Measurements from ENCODE around the gene ORMDL2. TPM values are rescaled to one million over a fixed set of nuclear protein-coding genes. Genes with fewer than 3 reads are reported as not detected.

ORMDL2 gene
- total and polyA plus RNA-seq, 7 experiments from 2014 or later: 12.3 to 107 (median 41.6) TPM

DNA sequence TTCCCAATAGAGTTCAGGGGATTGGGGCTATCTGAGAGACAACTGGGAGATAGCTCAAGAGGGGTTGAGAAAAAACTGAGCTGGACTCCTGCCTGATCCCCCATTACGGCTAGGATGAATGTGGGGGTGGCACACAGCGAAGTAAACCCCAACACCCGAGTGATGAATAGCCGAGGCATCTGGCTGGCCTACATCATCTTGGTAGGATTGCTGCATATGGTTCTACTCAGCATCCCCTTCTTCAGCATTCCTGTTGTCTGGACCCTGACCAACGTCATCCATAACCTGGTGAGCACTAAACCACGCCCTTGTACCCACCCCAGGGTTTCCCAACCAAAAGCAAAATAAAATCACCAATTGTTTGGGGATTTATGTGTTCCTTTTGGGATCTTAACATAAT lies 1.0 kb downstream of the ORMDL2 start:
- Mint-ChIP-seq H3K36me3 (peaks cover 0 to 35% (median 18%) of the 10 kb centered on the region in 5 donors), H3K27ac (peak overlapping the region in 4 of 9 donors; percentile 57 to 73 (median 70))
- no peak for DNase-seq

DNA sequence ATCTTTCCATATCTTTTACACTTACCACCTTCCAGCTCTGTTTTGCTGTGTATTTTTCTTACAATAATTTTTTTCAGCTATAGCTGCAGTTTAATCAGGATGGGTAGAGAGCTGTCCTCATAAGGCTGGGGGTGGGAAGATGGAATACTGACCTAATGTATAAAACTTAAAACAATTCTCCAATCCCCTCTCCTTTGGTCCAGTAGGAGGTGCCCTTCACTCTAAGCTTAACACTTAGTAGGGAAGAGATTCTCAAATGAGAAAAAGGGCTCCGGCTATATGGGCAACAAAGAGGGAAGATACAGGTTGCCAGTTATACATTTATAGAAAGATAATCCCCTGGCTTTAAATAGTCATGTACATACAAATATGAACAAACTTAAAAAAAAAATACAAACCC lies 2.8 kb downstream of the ORMDL2 start:
- H3K36me3 ChIP-seq (ENCODE audit: control insufficient read depth in 2 of 3, insufficient read depth in 3 of 3, low read length in 3 of 3): peaks cover 7 to 48% (median 29%) of the 10 kb centered on the region in 3 experiments
- peaks cover 16 to 46% (median 25%) of the 10 kb centered on the region in 7 donors for H3K4me1 Mint-ChIP-seq

More for the DNA sequence above, 1.0 kb downstream of the ORMDL2 start:
- Histone ChIP-seq H3K27ac (ENCODE audit: low read depth, low read length) (peak overlapping the region; percentile 73), H3K36me3 (ENCODE audit: control insufficient read depth in 2 of 3, insufficient read depth in 3 of 3, low read length in 3 of 3) (peaks cover 7 to 48% (median 29%) of the 10 kb centered on the region in 3 experiments), H3K9me3 (ENCODE audit: control insufficient read depth in 2 of 3, low read length in 3 of 3) (no peaks in the 10 kb centered on the region), H3K27me3 (ENCODE audit: control insufficient read depth in 2 of 2, insufficient read depth in 2 of 2, low read length in 2 of 2) (no peaks in the 10 kb centered on the region), H3K4me3 (ENCODE audit: low read length) (peak overlapping the region; percentile 74), H3K4me1 (ENCODE audit: control insufficient read depth in 2 of 2, insufficient read depth in 2 of 2, low read length in 2 of 2) (peaks cover 22 to 36% of the 10 kb centered on the region in 2 donors)
- Mint-ChIP-seq H3K4me3 (peak overlapping the region in 2 of 10 donors; percentile 56 to 66), H3K27me3 (no peaks in the 10 kb centered on the region), H3K4me1 (peaks cover 23 to 42% (median 29%) of the 10 kb centered on the region in 7 donors), H3K9me3 (peaks cover 0 to 2% (median 0%) of the 10 kb centered on the region in 11 donors)
- intact Hi-C loops (cut with micrococcal nuclease): loop anchor here (1.0 to 5.0 kb wide), 4 partner anchors 81 to 1268 kb away; partner anchors contain the start of genes NAB2 (in 1 of the 2) and RPS26 (in 1 of the 2)
- POLR2A ChIA-PET: interaction anchor here (0.6 to 10.9 kb wide), 11 partner anchors 8 to 329 kb away, joined by 3 to 243 read pairs (median 13); partner anchors contain the start of genes BLOC1S1, DGKA, DNAJC14 and PYM1
- CTCF ChIA-PET: interaction anchor here (1.6 to 6.0 kb wide), 3 partner anchors 108 to 121 kb away, joined by 6 to 43 read pairs (median 8); no protein-coding TSS in a partner anchor
- no peak for ATAC-seq

DNA sequence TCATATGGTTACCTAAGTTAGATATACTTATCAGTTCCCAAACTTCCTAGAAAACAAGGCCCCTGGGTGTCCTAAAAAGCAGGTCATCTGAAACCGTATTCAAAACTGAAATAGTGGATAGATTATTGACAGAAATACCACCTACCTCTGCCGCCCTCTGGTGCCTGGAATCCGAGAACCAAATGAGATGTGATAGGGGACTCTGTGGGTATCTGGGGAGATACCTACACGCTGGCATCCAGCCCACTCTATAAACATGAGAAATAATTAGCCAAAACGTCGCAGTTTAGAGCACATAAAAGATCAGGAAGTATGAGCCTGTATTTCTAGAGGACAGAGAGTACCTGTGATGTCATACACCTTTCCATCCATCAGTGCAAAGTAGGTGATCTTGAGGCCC lies 4.4 kb downstream of the ORMDL2 start:
- H3K36me3 Mint-ChIP-seq: peaks cover 0 to 30% (median 15%) of the 10 kb centered on the region in 5 donors
- H3K4me3 Mint-ChIP-seq: peak overlapping the region in 1 of 10 donors; percentile 17
- peaks cover 16 to 49% (median 31%) of the 10 kb centered on the region in 7 donors for H3K4me1 Mint-ChIP-seq
- H3K27me3 Mint-ChIP-seq: no peaks in the 10 kb centered on the region
- CTCF ChIA-PET: no interaction called here
- H3K9me3 Mint-ChIP-seq: no peaks in the 10 kb centered on the region
- Histone ChIP-seq H3K9me3 (ENCODE audit: control insufficient read depth in 2 of 3, low read length in 3 of 3) (no peaks in the 10 kb centered on the region), H3K27me3 (ENCODE audit: control insufficient read depth in 2 of 2, insufficient read depth in 2 of 2, low read length in 2 of 2) (no peaks in the 10 kb centered on the region), H3K4me3 (ENCODE audit: low read length) (no peak overlapping the region), H3K36me3 (ENCODE audit: control insufficient read depth in 2 of 3, insufficient read depth in 3 of 3, low read length in 3 of 3) (peaks cover 7 to 46% (median 29%) of the 10 kb centered on the region in 3 experiments), H3K4me1 (ENCODE audit: control insufficient read depth in 2 of 2, insufficient read depth in 2 of 2, low read length in 2 of 2) (peaks cover 19 to 28% of the 10 kb centered on the region in 2 donors), H3K27ac (ENCODE audit: low read depth, low read length) (no peak overlapping the region)
- ATAC-seq: no peak
- intact Hi-C loops (cut with micrococcal nuclease): loop anchor here in 1 of 2 donors (10.0 kb wide), 1 partner anchor 1933 kb away; the partner anchor contains the start of genes CDK4 and MARCHF9
- no peak for DNase-seq
- POLR2A ChIA-PET: interaction anchor here (1.5 to 2.8 kb wide), 3 partner anchors 79 to 152 kb away, joined by 4 to 7 read pairs (median 6); partner anchors contain the start of gene RAB5B
- peak overlapping the region in 8 of 9 donors; percentile 16 to 85 (median 66) for H3K27ac Mint-ChIP-seq

More for the DNA sequence above, 2.8 kb downstream of the ORMDL2 start:
- Histone ChIP-seq H3K4me3 (ENCODE audit: low read length) (no peak overlapping the region), H3K9me3 (ENCODE audit: control insufficient read depth in 2 of 3, low read length in 3 of 3) (no peaks in the 10 kb centered on the region), H3K27ac (ENCODE audit: low read depth, low read length) (peak overlapping the region; percentile 18), H3K27me3 (ENCODE audit: control insufficient read depth in 2 of 2, insufficient read depth in 2 of 2, low read length in 2 of 2) (no peaks in the 10 kb centered on the region), H3K4me1 (ENCODE audit: control insufficient read depth in 2 of 2, insufficient read depth in 2 of 2, low read length in 2 of 2) (peaks cover 20 to 25% of the 10 kb centered on the region in 2 donors)
- Mint-ChIP-seq H3K27me3 (no peaks in the 10 kb centered on the region), H3K27ac (peak overlapping the region in 4 of 9 donors; percentile 20 to 45 (median 36)), H3K9me3 (no peaks in the 10 kb centered on the region), H3K4me3 (no peak overlapping the region), H3K36me3 (peaks cover 0 to 30% (median 12%) of the 10 kb centered on the region in 5 donors)
- DNase-seq (no peak), ATAC-seq (no peak)
- POLR2A ChIA-PET: interaction anchor here (0.8 to 10.9 kb wide), 7 partner anchors 10 to 297 kb away, joined by 3 to 243 read pairs (median 6); partner anchors contain the start of genes DGKA, DNAJC14, PYM1 and RAB5B
- intact Hi-C loops (cut with micrococcal nuclease): loop anchor here in 1 of 2 donors (10.0 kb wide), 1 partner anchor 1934 kb away; the partner anchor contains the start of genes CDK4 and MARCHF9
- CTCF ChIA-PET: interaction anchor here (0.6 to 6.0 kb wide), 6 partner anchors 9 to 170 kb away, joined by 3 to 43 read pairs (median 4); partner anchors contain the start of gene DNAJC14

GRCh38 chr12:55823419-55823818 lies 5.6 kb downstream of the ORMDL2 start:
- no peaks in the 10 kb centered on the region for H3K27me3 ChIP-seq (ENCODE audit: control insufficient read depth in 2 of 2, insufficient read depth in 2 of 2, low read length in 2 of 2)
- peaks cover 0 to 36% (median 18%) of the 10 kb centered on the region in 5 donors for H3K36me3 Mint-ChIP-seq

DNA sequence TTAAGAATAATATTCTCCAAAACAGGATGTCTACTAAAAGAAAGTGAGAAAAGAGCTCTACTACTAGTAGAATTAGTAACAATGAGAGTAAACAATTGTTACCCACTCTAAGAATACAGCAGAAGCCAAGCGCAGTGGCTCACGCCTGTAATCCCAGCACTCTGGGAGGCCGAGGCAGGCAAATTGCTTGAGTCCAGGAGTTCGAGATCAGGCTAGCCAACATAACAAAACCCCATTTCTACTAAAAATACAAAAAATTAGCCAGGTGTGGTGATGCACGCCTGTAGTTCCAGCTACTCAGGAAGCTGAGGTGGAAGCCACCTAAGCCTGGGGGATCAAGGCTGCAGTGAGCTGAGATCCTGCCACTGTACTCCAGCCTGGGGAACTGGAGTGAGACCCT lies 6.9 kb downstream of the ORMDL2 start:
- no peak for DNase-seq
- H3K27me3 ChIP-seq (ENCODE audit: control insufficient read depth in 2 of 2, insufficient read depth in 2 of 2, low read length in 2 of 2): no peaks in the 10 kb centered on the region
- peaks cover 21 to 54% (median 46%) of the 10 kb centered on the region in 7 donors for H3K4me1 Mint-ChIP-seq
- H3K36me3 Mint-ChIP-seq: peaks cover 0 to 39% (median 18%) of the 10 kb centered on the region in 5 donors
- ChIA-PET POLR2A (interaction anchor here (0.6 to 2.8 kb wide), 5 partner anchors 102 to 149 kb away, joined by 3 to 9 read pairs (median 5); partner anchors contain the start of gene RAB5B), CTCF (interaction anchor here (0.5 kb wide), 1 partner anchor 65 kb away, joined by 3 read pairs; no protein-coding TSS in a partner anchor)
- peaks cover 25 to 35% of the 10 kb centered on the region in 2 donors for H3K4me1 ChIP-seq (ENCODE audit: control insufficient read depth in 2 of 2, insufficient read depth in 2 of 2, low read length in 2 of 2)
- no peaks in the 10 kb centered on the region for H3K9me3 Mint-ChIP-seq
- H3K27me3 Mint-ChIP-seq: no peaks in the 10 kb centered on the region
- peak overlapping the region; percentile 39 to 88 (median 67) for H3K27ac Mint-ChIP-seq
- ATAC-seq: no peak
- H3K9me3 ChIP-seq (ENCODE audit: control insufficient read depth in 2 of 3, low read length in 3 of 3): no peaks in the 10 kb centered on the region
- intact Hi-C loops (cut with micrococcal nuclease): loop anchor here (5.0 to 10.0 kb wide), 2 partner anchors 903 to 1930 kb away; partner anchors contain the start of genes CDK4 (in 1 of the 2), MARCHF9 (in 1 of the 2) and NACA (in 1 of the 2)
- H3K27ac ChIP-seq (ENCODE audit: low read depth, low read length): peak overlapping the region; percentile 37
- no peak overlapping the region for H3K4me3 ChIP-seq (ENCODE audit: low read length)
- peaks cover 7 to 38% (median 23%) of the 10 kb centered on the region in 3 experiments for H3K36me3 ChIP-seq (ENCODE audit: control insufficient read depth in 2 of 3, insufficient read depth in 3 of 3, low read length in 3 of 3)
- peak overlapping the region in 5 of 10 donors; percentile 7 to 50 (median 36) for H3K4me3 Mint-ChIP-seq

More at GRCh38 chr12:55823419-55823818, 5.6 kb downstream of the ORMDL2 start:
- H3K36me3 ChIP-seq (ENCODE audit: control insufficient read depth in 2 of 3, insufficient read depth in 3 of 3, low read length in 3 of 3): peaks cover 7 to 43% (median 29%) of the 10 kb centered on the region in 3 experiments
- DNase-seq (no peak), ATAC-seq (no peak)
- peaks cover 30 to 39% of the 10 kb centered on the region in 2 donors for H3K4me1 ChIP-seq (ENCODE audit: control insufficient read depth in 2 of 2, insufficient read depth in 2 of 2, low read length in 2 of 2)
- H3K27ac Mint-ChIP-seq: peak overlapping the region in 7 of 9 donors; percentile 16 to 88 (median 57)
- H3K4me1 Mint-ChIP-seq: peaks cover 28 to 58% (median 41%) of the 10 kb centered on the region in 7 donors
- H3K27me3 Mint-ChIP-seq: no peaks in the 10 kb centered on the region
- intact Hi-C loops (cut with micrococcal nuclease): loop anchor here in 1 of 2 donors (10.0 kb wide), 1 partner anchor 1931 kb away; the partner anchor contains the start of genes CDK4 and MARCHF9
- no peaks in the 10 kb centered on the region for H3K9me3 Mint-ChIP-seq
- POLR2A ChIA-PET: interaction anchor here (1.2 to 2.8 kb wide), 6 partner anchors 10 to 151 kb away, joined by 4 to 9 read pairs (median 5); partner anchors contain the start of gene RAB5B
- H3K4me3 ChIP-seq (ENCODE audit: low read length): no peak overlapping the region
- H3K4me3 Mint-ChIP-seq: no peak overlapping the region
- no peaks in the 10 kb centered on the region for H3K9me3 ChIP-seq (ENCODE audit: control insufficient read depth in 2 of 3, low read length in 3 of 3)
- CTCF ChIA-PET: interaction anchor here (0.7 kb wide), 2 partner anchors 114 to 151 kb away, joined by 3 read pairs; partner anchors contain the start of gene RAB5B
- H3K27ac ChIP-seq (ENCODE audit: low read depth, low read length): no peak overlapping the region

DNA sequence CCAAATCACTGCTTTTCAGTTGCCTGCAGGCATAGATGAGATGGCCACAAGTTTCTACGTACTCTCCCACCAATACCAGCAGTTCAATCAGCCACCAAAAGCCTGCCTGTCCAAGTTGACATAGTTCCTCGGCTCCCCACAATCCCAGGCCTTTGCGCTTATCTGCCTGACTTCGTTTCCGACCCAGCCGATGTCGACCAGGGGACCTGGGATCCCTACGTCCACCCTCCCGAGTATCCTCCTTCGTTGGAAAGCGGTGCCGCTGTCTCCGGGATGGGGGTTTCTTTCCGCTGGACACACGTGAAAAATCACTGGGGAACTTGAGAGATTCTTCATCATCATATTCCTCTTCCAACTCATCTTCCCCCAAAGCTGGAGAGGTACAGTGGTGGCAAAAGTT lies 10.0 kb downstream of the ORMDL2 start:
- intact Hi-C loops (cut with micrococcal nuclease): loop anchor here (5.0 to 10.0 kb wide), 2 partner anchors 899 to 1927 kb away; partner anchors contain the start of genes CDK4 (in 1 of the 2), MARCHF9 (in 1 of the 2) and NACA (in 1 of the 2)
- H3K27me3 Mint-ChIP-seq: no peaks in the 10 kb centered on the region
- Histone ChIP-seq H3K4me1 (ENCODE audit: control insufficient read depth in 2 of 2, insufficient read depth in 2 of 2, low read length in 2 of 2) (peaks cover 40 to 42% of the 10 kb centered on the region in 2 donors), H3K27me3 (ENCODE audit: control insufficient read depth in 2 of 2, insufficient read depth in 2 of 2, low read length in 2 of 2) (no peaks in the 10 kb centered on the region), H3K36me3 (ENCODE audit: control insufficient read depth in 2 of 3, insufficient read depth in 3 of 3, low read length in 3 of 3) (peaks cover 0 to 16% (median 0%) of the 10 kb centered on the region in 3 experiments), H3K4me3 (ENCODE audit: low read length) (no peak overlapping the region), H3K27ac (ENCODE audit: low read depth, low read length) (peak overlapping the region; percentile 70), H3K9me3 (ENCODE audit: control insufficient read depth in 2 of 3, low read length in 3 of 3) (no peaks in the 10 kb centered on the region)
- POLR2A ChIA-PET: interaction anchor here (0.6 to 7.6 kb wide), 4 partner anchors 10 to 208 kb away, joined by 3 to 274 read pairs (median 10); partner anchors contain the start of genes DGKA, ORMDL2, PYM1 and RAB5B
- H3K36me3 Mint-ChIP-seq: peaks cover 0 to 27% (median 7%) of the 10 kb centered on the region in 5 donors
- ATAC-seq (no peak), DNase-seq (no peak)
- H3K4me3 Mint-ChIP-seq: peak overlapping the region; percentile 54 to 99 (median 99)
- CTCF ChIA-PET: no interaction called here
- peak overlapping the region; percentile 55 to 95 (median 92) for H3K27ac Mint-ChIP-seq
- peaks cover 36 to 73% (median 65%) of the 10 kb centered on the region in 7 donors for H3K4me1 Mint-ChIP-seq
- no peaks in the 10 kb centered on the region for H3K9me3 Mint-ChIP-seq

All from naive thymus-derived CD4-positive, alpha-beta T cell (primary cell).